Cardiac muscle cell (in vitro differentiated cells and primary cell): ENCODE measurements around the gene PNMT. TPM values are rescaled to one million over a fixed set of nuclear protein-coding genes. Genes with fewer than 3 reads are reported as not detected.

Source experiments
- DNase-seq, 2 donors: peaks; one replicate each; pipeline versions ENCODE4 v3.0.0 to v3.0.0-alpha.2; 2010 to 2017; ENCODE audit warnings: low read depth in 1 of 2, low spot score in 1 of 2
- H3K27ac ChIP-seq: fragments of 200-600 bp; sonication (generic); 2 replicates; pipeline ENCODE4 v1.5.1; 2016
- H3K27me3 ChIP-seq: fragments of 200-600 bp; sonication (generic); 2 replicates; pipeline ENCODE4 v1.6.0; 2016; ENCODE audit warnings: control low read depth
- H3K36me3 ChIP-seq: fragments of 200-600 bp; sonication (generic); 2 replicates; pipeline ENCODE4 v1.5.1; 2016; ENCODE audit warnings: control low read depth
- H3K4me1 ChIP-seq: fragments of 200-600 bp; sonication (generic); 2 replicates; pipeline ENCODE4 v1.8.1; 2017; ENCODE audit warnings: low read depth, mild to moderate bottlenecking, mixed run types
- H3K4me3 ChIP-seq: fragments of 200-600 bp; sonication (generic); 2 replicates; pipeline ENCODE4 v1.5.1; 2016; ENCODE audit warnings: mild to moderate bottlenecking
- H3K9me3 ChIP-seq: fragments of 200-600 bp; sonication (generic); 2 replicates; pipeline ENCODE4 v1.5.1; 2017; ENCODE audit warnings: low read depth, mild to moderate bottlenecking, control low read depth
- CTCF ChIP-seq: IDR thresholded peaks from 2 replicates; pipeline ENCODE4 v1.5.1; 2012; ENCODE audit warnings: low read depth, mild to moderate bottlenecking, low read length
- polyA plus RNA-seq: library from polyadenylated mRNA; unstranded; fragments of >200 nt; fragmentation: Nextera tagmentation; extraction: Ambion mirVana; gene quantifications from 2 replicates; pipeline ENCODE4 v1.2.1, GENCODE V29; 2016
- total RNA-seq: library from RNA; depleted of rRNA; stranded (reverse); fragments of >200 nt; gene quantifications from 2 replicates; pipeline ENCODE4 v1.2.3, GENCODE V29; 2016

Gene PNMT
- total and polyA plus RNA-seq, 2 experiments from 2014 or later: 14.7 to 27.2 TPM

- peak; percentile 89 to 92 for DNase-seq
These were observed 19.6 kb downstream of the PNMT start, which contains the start of gene PGAP3 for GRCh38 chr17:39687546-39688474. TSS of gene PGAP3 (minus strand) at chr17:39688057. CDS start at chr17:39688014, 43 bp downstream.

GRCh38 chr17:39688475-39688835 lies 20.2 kb downstream of the PNMT start:
- Histone ChIP-seq H3K4me1 (peaks cover 9% of the 10 kb centered on the region), H3K27ac (peak overlapping the region; percentile 96), H3K9me3 (no peaks in the 10 kb centered on the region), H3K27me3 (no peaks in the 10 kb centered on the region), H3K4me3 (peak overlapping the region; percentile 68), H3K36me3 (no peaks in the 10 kb centered on the region)
- no peak for TF ChIP-seq CTCF
- no peak for DNase-seq

More at GRCh38 chr17:39687546-39688474, 19.6 kb downstream of the PNMT start, which contains the start of gene PGAP3:
- Histone ChIP-seq H3K4me1 (peaks cover 9% of the 10 kb centered on the region), H3K9me3 (no peaks in the 10 kb centered on the region), H3K36me3 (no peaks in the 10 kb centered on the region), H3K27ac (peak within 1 kb of the TSS; percentile 96), H3K27me3 (no peaks in the 10 kb centered on the region), H3K4me3 (peak within 1 kb of the TSS; percentile 68)
- TF ChIP-seq CTCF: no peak

DNA sequence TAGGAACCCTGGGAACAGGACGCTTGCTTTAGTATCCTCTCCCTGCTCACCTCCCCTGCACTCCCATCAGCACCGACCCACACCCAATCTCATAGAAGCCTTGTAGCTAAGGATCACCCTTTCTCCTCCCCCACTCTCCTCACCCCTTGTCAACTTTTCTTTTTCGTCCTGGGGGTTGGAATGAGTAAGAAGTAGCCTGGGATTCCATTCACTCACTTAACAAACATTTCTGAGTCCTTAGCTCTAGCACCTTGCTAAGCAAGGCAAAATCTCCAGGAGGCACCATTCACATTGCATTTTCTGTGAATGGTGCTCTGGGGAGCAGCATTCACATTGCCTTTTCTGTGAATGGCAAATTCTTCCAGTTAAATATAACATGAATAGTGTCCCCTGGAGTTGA lies 20.7 kb downstream of the PNMT start:
- Histone ChIP-seq H3K9me3 (no peaks in the 10 kb centered on the region), H3K27ac (no peak overlapping the region), H3K4me3 (peak overlapping the region; percentile 68), H3K4me1 (peaks cover 9% of the 10 kb centered on the region), H3K27me3 (no peaks in the 10 kb centered on the region), H3K36me3 (no peaks in the 10 kb centered on the region)
- DNase-seq: no peak
- no peak for TF ChIP-seq CTCF

- Histone ChIP-seq H3K4me1 (peaks cover 23% of the 10 kb centered on the region), H3K36me3 (no peaks in the 10 kb centered on the region), H3K27me3 (no peaks in the 10 kb centered on the region), H3K4me3 (no peak overlapping the region), H3K9me3 (no peaks in the 10 kb centered on the region), H3K27ac (peak overlapping the region; percentile 80)
- DNase-seq: no peak
- no peak for TF ChIP-seq CTCF
These were observed 26.3 kb downstream of the PNMT start for GRCh38 chr17:39694593-39694992.

DNA sequence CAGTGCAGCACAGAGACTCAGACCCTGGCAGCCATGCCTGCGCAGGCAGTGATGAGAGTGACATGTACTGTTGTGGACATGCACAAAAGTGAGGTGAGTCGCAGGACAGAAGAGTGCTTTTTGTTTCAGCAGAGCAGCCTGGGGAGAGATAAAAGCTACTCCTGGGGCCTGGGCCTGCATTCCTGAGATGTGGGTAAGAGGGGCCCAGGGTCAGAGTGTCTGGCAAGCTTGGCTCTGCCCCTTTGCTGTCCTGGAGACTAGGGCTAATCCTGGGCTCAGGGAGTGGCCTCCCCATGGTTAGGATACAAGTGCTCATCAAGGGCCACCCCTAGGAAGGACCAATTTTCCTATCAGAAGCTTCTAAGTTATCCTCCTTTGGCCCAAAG lies 26.8 kb downstream of the PNMT start:
- H3K27ac ChIP-seq: peak overlapping the region; percentile 80
- DNase-seq: no peak
- no peak for TF ChIP-seq CTCF
- no peaks in the 10 kb centered on the region for H3K27me3 ChIP-seq
- H3K4me3 ChIP-seq: no peak overlapping the region
- H3K36me3 ChIP-seq: no peaks in the 10 kb centered on the region
- H3K9me3 ChIP-seq: no peaks in the 10 kb centered on the region
- peaks cover 23% of the 10 kb centered on the region for H3K4me1 ChIP-seq
